GM21786 (cell line): Measurements from ENCODE around the gene MS4A3.
"Not testable (repeated sequence)": the region's sequence is repeated elsewhere in the genome, so short reads cannot be mapped to it uniquely, and the experiment has no call there.

Source experiments
- ATAC-seq: cut with Tn5 transposase; IDR thresholded peaks from one replicate; pipeline ENCODE4 v1.9.1; 2021; ENCODE audit not compliant: unreplicated experiment

MS4A3 gene

GRCh38 chr11:60056349-60056969, at the start of gene MS4A3:
MS4A3 (plus strand) TSS chr11:60056665; CDS start chr11:60061161, 4,496 bp downstream.
- ATAC-seq, result no peak

- ATAC-seq, result no peak
Measured at GRCh38 chr11:60016881-60017280, 39.6 kb upstream of the MS4A3 start, which contains the start of gene OOSP4B. OOSP4B (plus strand) TSS chr11:60017181.

- no peak for ATAC-seq
Measured at GRCh38 chr11:60018058-60018457, 38.4 kb upstream of the MS4A3 start.

GRCh38 chr11:60020376-60020775, 36.1 kb upstream of the MS4A3 start:
- ATAC-seq, result not testable (repeated sequence)

GRCh38 chr11:60029015-60029632, 27.3 kb upstream of the MS4A3 start:
- ATAC-seq, result no peak

GRCh38 chr11:60040109-60040508, 16.4 kb upstream of the MS4A3 start, which contains the start of gene OOSP2:
OOSP2 (plus strand) TSS chr11:60040409; CDS start chr11:60040460, 51 bp downstream.
- ATAC-seq, result no peak

- not testable (repeated sequence) for ATAC-seq
Measured at GRCh38 chr11:60050422-60050821, 6.0 kb upstream of the MS4A3 start.

GRCh38 chr11:60050839-60051238, 5.6 kb upstream of the MS4A3 start:
- ATAC-seq, result not testable (repeated sequence)

- no peak for ATAC-seq
Measured at GRCh38 chr11:60059052-60059451, 2.6 kb downstream of the MS4A3 start.

- no peak for ATAC-seq
Measured at GRCh38 chr11:60059521-60060240, 3.2 kb downstream of the MS4A3 start.

- no peak for ATAC-seq
Measured at GRCh38 chr11:60064111-60064510, 7.6 kb downstream of the MS4A3 start.

GRCh38 chr11:60065801-60066200, 9.3 kb downstream of the MS4A3 start:
- ATAC-seq, result no peak

- no peak for ATAC-seq
Measured at GRCh38 chr11:60069450-60069849, 13.0 kb downstream of the MS4A3 start.

- not testable (repeated sequence) for ATAC-seq
Measured at GRCh38 chr11:60071644-60072043, 15.2 kb downstream of the MS4A3 start.

GRCh38 chr11:60077216-60077817, 20.9 kb downstream of the MS4A3 start:
- no peak for ATAC-seq

- no peak for ATAC-seq
Measured at GRCh38 chr11:60077981-60078380, 21.5 kb downstream of the MS4A3 start.

- ATAC-seq, result no peak
Measured at GRCh38 chr11:60078745-60079144, 22.3 kb downstream of the MS4A3 start.

- ATAC-seq, result no peak
Measured at GRCh38 chr11:60080535-60080934, 24.1 kb downstream of the MS4A3 start.

GRCh38 chr11:60084631-60085273, 28.3 kb downstream of the MS4A3 start:
- no peak for ATAC-seq

GRCh38 chr11:60085909-60086308, 29.4 kb downstream of the MS4A3 start:
- no peak for ATAC-seq

GRCh38 chr11:60087239-60087638, 30.8 kb downstream of the MS4A3 start:
- ATAC-seq, result no peak
